ENCODE measurements around the gene LRRTM4.

LRRTM4 gene

GRCh38 chr2:76980067-76980787 is 541.9 kb downstream of the LRRTM4 start:
- no peak for TF ChIP-seq POLR2AphosphoS5 (IDR thresholded peaks at IDR 0.05; ENCODE audit: low read depth, low read length)
- TF ChIP-seq SIN3A (IDR thresholded peaks at IDR 0.05; ENCODE audit: borderline replicate concordance, insufficient read depth, low read length): no peak
- no peak for TF ChIP-seq TAF1 (IDR thresholded peaks at IDR 0.05; ENCODE audit: borderline replicate concordance, insufficient read depth, low read length)
- no peak for TF ChIP-seq FOXP2 (optimal IDR thresholded peaks at IDR 0.05; ENCODE audit: borderline replicate concordance, extremely low read depth, extremely low read length, insufficient read depth)
- no peak for TF ChIP-seq REST (IDR thresholded peaks at IDR 0.05; ENCODE audit: insufficient read depth in 1 of 2, low read depth in 2 of 2, low read length in 2 of 2)

GRCh38 chr2:76977846-76978727 is 544.1 kb downstream of the LRRTM4 start:
- no peak for TF ChIP-seq POLR2AphosphoS5 (IDR thresholded peaks at IDR 0.05; ENCODE audit: low read depth, low read length)
- no peak for TF ChIP-seq REST (IDR thresholded peaks at IDR 0.05; ENCODE audit: insufficient read depth in 1 of 2, low read depth in 2 of 2, low read length in 2 of 2)
- no peak for TF ChIP-seq FOXP2 (optimal IDR thresholded peaks at IDR 0.05; ENCODE audit: borderline replicate concordance, extremely low read depth, extremely low read length, insufficient read depth)
- no peak for TF ChIP-seq SIN3A (IDR thresholded peaks at IDR 0.05; ENCODE audit: borderline replicate concordance, insufficient read depth, low read length)
- TF ChIP-seq TAF1 (IDR thresholded peaks at IDR 0.05; ENCODE audit: borderline replicate concordance, insufficient read depth, low read length): no peak

- TF ChIP-seq FOXP2 (optimal IDR thresholded peaks at IDR 0.05; ENCODE audit: borderline replicate concordance, extremely low read depth, extremely low read length, insufficient read depth) (no peak), SIN3A (IDR thresholded peaks at IDR 0.05; ENCODE audit: borderline replicate concordance, insufficient read depth, low read length) (no peak)
These were observed 546.4 kb downstream of the LRRTM4 start for GRCh38 chr2:76975752-76976151.

GRCh38 chr2:76973610-76974009 is 548.6 kb downstream of the LRRTM4 start:
- TF ChIP-seq POLR2AphosphoS5 (IDR thresholded peaks at IDR 0.05; ENCODE audit: low read depth, low read length): no peak
- TF ChIP-seq FOXP2 (optimal IDR thresholded peaks at IDR 0.05; ENCODE audit: borderline replicate concordance, extremely low read depth, extremely low read length, insufficient read depth): no peak
- no peak for TF ChIP-seq REST (IDR thresholded peaks at IDR 0.05; ENCODE audit: insufficient read depth in 1 of 2, low read depth in 2 of 2, low read length in 2 of 2)
- TF ChIP-seq TAF1 (IDR thresholded peaks at IDR 0.05; ENCODE audit: borderline replicate concordance, insufficient read depth, low read length): no peak
- TF ChIP-seq SIN3A (IDR thresholded peaks at IDR 0.05; ENCODE audit: borderline replicate concordance, insufficient read depth, low read length): no peak

GRCh38 chr2:76965772-76966171 is 556.4 kb downstream of the LRRTM4 start:
- no peak for TF ChIP-seq FOXP2 (optimal IDR thresholded peaks at IDR 0.05; ENCODE audit: borderline replicate concordance, extremely low read depth, extremely low read length, insufficient read depth)
- no peak for TF ChIP-seq REST (IDR thresholded peaks at IDR 0.05; ENCODE audit: insufficient read depth in 1 of 2, low read depth in 2 of 2, low read length in 2 of 2)
- no peak for TF ChIP-seq POLR2AphosphoS5 (IDR thresholded peaks at IDR 0.05; ENCODE audit: low read depth, low read length)
- TF ChIP-seq TAF1 (IDR thresholded peaks at IDR 0.05; ENCODE audit: borderline replicate concordance, insufficient read depth, low read length): no peak
- TF ChIP-seq SIN3A (IDR thresholded peaks at IDR 0.05; ENCODE audit: borderline replicate concordance, insufficient read depth, low read length): no peak
